Activated naive CD8-positive, alpha-beta T cell treated with anti-CD3 and anti-CD28 coated beads, Interleukin-2, amount 10 ng/mL, durations not matched to agents 7 days and 5 days (primary cell): ENCODE measurements around the gene EXD3. TPM values are rescaled to one million over a fixed set of nuclear protein-coding genes. Genes with fewer than 3 reads are reported as not detected.

Experiments
- ATAC-seq: fragments of 150-1000 bp; cut with Tn5 transposase; one replicate; pipeline ENCODE4 v1.10.0; 2021; ENCODE audit warnings: low read depth, moderate library complexity
- POLR2A ChIA-PET: fragments of 350-600 bp; sonication (Branson Sonifier 250); formaldehyde crosslinking; loops from one replicate; lab custom pipeline; 2021; ENCODE audit warnings: antibody characterized with exemption; lab: Charles Lee
- DNase-seq: peaks from one replicate; pipeline ENCODE4 v3.0.0; 2021
- H3K27ac Mint-ChIP-seq: one replicate; pipeline ENCODE4 v1.8.0; 2022; ENCODE audit warnings: mild to moderate bottlenecking, mixed read lengths
- H3K27me3 Mint-ChIP-seq: one replicate; pipeline ENCODE4 v1.8.0; 2022; ENCODE audit warnings: mild to moderate bottlenecking, moderate library complexity, mixed read lengths
- H3K36me3 Mint-ChIP-seq: one replicate; pipeline ENCODE4 v1.8.0; 2021; ENCODE audit warnings: mild to moderate bottlenecking, mixed read lengths
- H3K4me1 Mint-ChIP-seq: one replicate; pipeline ENCODE4 v1.8.0; 2021; ENCODE audit warnings: mixed read lengths
- H3K4me3 Mint-ChIP-seq: one replicate; pipeline ENCODE4 v1.8.0; 2022; ENCODE audit warnings: mild to moderate bottlenecking, moderate library complexity, mixed read lengths
- H3K9me3 Mint-ChIP-seq: one replicate; pipeline ENCODE4 v1.8.0; 2021; ENCODE audit warnings: mixed read lengths
- total RNA-seq, 2 experiments: library from RNA; stranded (reverse); gene quantifications; one replicate each; pipeline ENCODE4 v1.2.3, GENCODE V29; 2021

The EXD3 gene
- total RNA-seq, 2 experiments from 2014 or later, result 23.4 to 24.7 TPM

- Mint-ChIP-seq H3K36me3 (no peaks in the 10 kb centered on the region), H3K9me3 (no peaks in the 10 kb centered on the region), H3K4me1 (peaks cover 6% of the 10 kb centered on the region), H3K4me3 (peak overlapping the region; percentile 4), H3K27me3 (peaks cover 48% of the 10 kb centered on the region), H3K27ac (no peak overlapping the region)
- peak; percentile 42 for DNase-seq
- POLR2A ChIA-PET, result interaction anchor here (1.3 kb wide), 1 partner anchor 17 kb away, joined by 4 read pairs; the partner anchor contains the start of gene TOR4A
- peak; percentile 31 for ATAC-seq
Observed at GRCh38 chr9:137294681-137295237, 128.2 kb downstream of the EXD3 start.

GRCh38 chr9:137294091-137294680 is 128.8 kb downstream of the EXD3 start:
- Mint-ChIP-seq H3K9me3 (no peaks in the 10 kb centered on the region), H3K4me3 (peak overlapping the region; percentile 4)

GRCh38 chr9:137293482-137294090 is 129.4 kb downstream of the EXD3 start:
- Mint-ChIP-seq H3K27me3 (peaks cover 38% of the 10 kb centered on the region), H3K36me3 (no peaks in the 10 kb centered on the region), H3K4me1 (peaks cover 6% of the 10 kb centered on the region), H3K27ac (no peak overlapping the region), H3K4me3 (no peak overlapping the region), H3K9me3 (no peaks in the 10 kb centered on the region)
- no peak for ATAC-seq
- POLR2A ChIA-PET, result interaction anchor here (1.2 to 1.3 kb wide), 2 partner anchors 8 to 16 kb away, joined by 3 to 4 read pairs; partner anchors contain the start of genes NRARP and TOR4A
- DNase-seq, result no peak

More at GRCh38 chr9:137294091-137294680, 128.8 kb downstream of the EXD3 start:
- DNase-seq, result peak; percentile 29
- POLR2A ChIA-PET, result interaction anchor here (1.2 to 1.3 kb wide), 2 partner anchors 8 to 17 kb away, joined by 3 to 4 read pairs; partner anchors contain the start of genes NRARP and TOR4A
- peak; percentile 34 for ATAC-seq
- Mint-ChIP-seq H3K27me3 (peaks cover 44% of the 10 kb centered on the region), H3K4me1 (peaks cover 6% of the 10 kb centered on the region), H3K27ac (no peak overlapping the region), H3K36me3 (no peaks in the 10 kb centered on the region)

- POLR2A ChIA-PET, result no interaction called here
- DNase-seq, result no peak
Observed at GRCh38 chr9:137293094-137293481, 129.9 kb downstream of the EXD3 start.

GRCh38 chr9:137286975-137287383 is 136.0 kb downstream of the EXD3 start:
- DNase-seq (peak; percentile 49), ATAC-seq (peak; percentile 77)
- Mint-ChIP-seq H3K27ac (no peak overlapping the region), H3K9me3 (no peaks in the 10 kb centered on the region), H3K4me3 (no peak overlapping the region), H3K4me1 (peaks cover 4% of the 10 kb centered on the region), H3K36me3 (no peaks in the 10 kb centered on the region), H3K27me3 (no peaks in the 10 kb centered on the region)
- POLR2A ChIA-PET, result interaction anchor here (1.5 kb wide), 1 partner anchor 46 kb away, joined by 4 read pairs; the partner anchor contains the start of gene TUBB4B

More at GRCh38 chr9:137293094-137293481, 129.9 kb downstream of the EXD3 start:
- Mint-ChIP-seq H3K27me3 (peaks cover 34% of the 10 kb centered on the region), H3K9me3 (no peaks in the 10 kb centered on the region), H3K36me3 (no peaks in the 10 kb centered on the region), H3K4me1 (peaks cover 6% of the 10 kb centered on the region), H3K27ac (no peak overlapping the region), H3K4me3 (no peak overlapping the region)
- ATAC-seq, result no peak

GRCh38 chr9:137281345-137282116 is 141.4 kb downstream of the EXD3 start:
- ATAC-seq, result no peak

GRCh38 chr9:137280474-137281344 is 142.3 kb downstream of the EXD3 start:
- Mint-ChIP-seq H3K36me3 (no peaks in the 10 kb centered on the region), H3K4me1 (peaks cover 4% of the 10 kb centered on the region), H3K4me3 (no peak overlapping the region), H3K27me3 (no peaks in the 10 kb centered on the region), H3K27ac (no peak overlapping the region), H3K9me3 (no peaks in the 10 kb centered on the region)
- DNase-seq (peak; percentile 44), ATAC-seq (no peak)
- POLR2A ChIA-PET, result interaction anchor here (0.5 kb wide), 1 partner anchor 133 kb away, joined by 3 read pairs; no protein-coding TSS in a partner anchor

More at GRCh38 chr9:137281345-137282116, 141.4 kb downstream of the EXD3 start:
- Mint-ChIP-seq H3K36me3 (no peaks in the 10 kb centered on the region), H3K4me1 (peaks cover 4% of the 10 kb centered on the region), H3K27ac (no peak overlapping the region), H3K9me3 (no peaks in the 10 kb centered on the region), H3K27me3 (no peaks in the 10 kb centered on the region), H3K4me3 (no peak overlapping the region)
- POLR2A ChIA-PET, result no interaction called here
- DNase-seq, result peak; percentile 27

- no peaks in the 10 kb centered on the region for H3K27me3 Mint-ChIP-seq
- ATAC-seq (no peak), DNase-seq (peak; percentile 33)
- no peak overlapping the region for H3K27ac Mint-ChIP-seq
- POLR2A ChIA-PET, result interaction anchor here (0.5 to 1.1 kb wide), 2 partner anchors 39 to 134 kb away, joined by 3 read pairs; partner anchors contain the start of gene TUBB4B
- no peaks in the 10 kb centered on the region for H3K36me3 Mint-ChIP-seq
- H3K4me1 Mint-ChIP-seq, result peaks cover 5% of the 10 kb centered on the region
- no peak overlapping the region for H3K4me3 Mint-ChIP-seq
- H3K9me3 Mint-ChIP-seq, result no peaks in the 10 kb centered on the region
Observed at GRCh38 chr9:137279741-137280473, 143.1 kb downstream of the EXD3 start.

GRCh38 chr9:137278721-137279711 is 143.9 kb downstream of the EXD3 start:
- POLR2A ChIA-PET, result interaction anchor here (1.1 kb wide), 1 partner anchor 38 kb away, joined by 3 read pairs; the partner anchor contains the start of gene TUBB4B
- Mint-ChIP-seq H3K4me3 (no peak overlapping the region), H3K36me3 (peaks cover 4% of the 10 kb centered on the region), H3K27ac (no peak overlapping the region), H3K27me3 (no peaks in the 10 kb centered on the region), H3K9me3 (no peaks in the 10 kb centered on the region), H3K4me1 (peaks cover 5% of the 10 kb centered on the region)
- DNase-seq, result peak; percentile 28
- ATAC-seq, result no peak

- POLR2A ChIA-PET, result interaction anchor here (0.9 to 1.5 kb wide), 4 partner anchors 8 to 38 kb away, joined by 3 to 13 read pairs (median 5); partner anchors contain the start of genes NELFB and TUBB4B
- H3K9me3 Mint-ChIP-seq, result no peaks in the 10 kb centered on the region
- H3K27me3 Mint-ChIP-seq, result no peaks in the 10 kb centered on the region
- ATAC-seq (no peak), DNase-seq (peak; percentile 45)
- H3K36me3 Mint-ChIP-seq, result peaks cover 8% of the 10 kb centered on the region
- peak overlapping the region; percentile 92 for H3K4me3 Mint-ChIP-seq
- H3K27ac Mint-ChIP-seq, result peak overlapping the region; percentile 79
- H3K4me1 Mint-ChIP-seq, result peaks cover 5% of the 10 kb centered on the region
Observed at GRCh38 chr9:137278061-137278701, 144.8 kb downstream of the EXD3 start.
